ENCODE results near the gene PLCH1. TPM values are rescaled to one million over a fixed set of nuclear protein-coding genes. Genes with fewer than 3 reads are reported as not detected.

PLCH1 gene
- total RNA-seq, 1 experiment from 2014 or later = 3.8 TPM

DNA sequence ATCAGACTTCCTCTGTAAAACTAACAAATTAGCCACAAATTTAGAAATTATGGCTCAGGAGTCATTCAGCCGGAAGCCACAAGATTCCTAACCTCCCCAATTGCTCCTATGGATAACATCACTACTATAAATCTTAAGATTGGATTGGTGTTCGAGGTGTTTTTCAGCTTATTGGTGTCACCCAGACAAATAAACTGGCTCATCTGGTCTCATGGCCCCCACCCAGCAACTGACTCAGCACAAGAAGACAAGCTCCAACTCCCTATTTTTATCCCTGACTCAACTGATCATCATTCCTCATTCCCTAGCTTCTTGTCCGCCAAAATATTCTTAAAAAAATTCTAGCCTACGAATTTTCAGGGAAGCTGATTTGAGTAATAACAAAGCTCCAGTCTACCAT, 316.3 kb downstream of the PLCH1 start:
- Histone ChIP-seq H3K79me2 (ENCODE audit: insufficient read depth, low read length) (no peaks in the 10 kb centered on the region), H3K9me3 (ENCODE audit: control insufficient read depth in 1 of 2, insufficient read depth in 1 of 2, low read depth in 1 of 2, low read length in 2 of 2) (peaks cover 0 to 4% of the 10 kb centered on the region in 2 experiments; a peak in 1 of 4 replicates), H3K27ac (ENCODE audit: low read depth, low read length) (no peak overlapping the region), H4K20me1 (ENCODE audit: insufficient read depth) (no peaks in the 10 kb centered on the region), H3K9ac (ENCODE audit: low read length) (no peak overlapping the region), H3K9me2 (ENCODE audit: insufficient read depth) (no peaks in the 10 kb centered on the region), H3K4me3 (replicated peaks in 1 of 2; ENCODE audit: low read depth in 1 of 2, low read length in 2 of 2) (no peak overlapping the region), H3K36me3 (ENCODE audit: control insufficient read depth in 1 of 2, insufficient read depth in 2 of 2, low read length in 2 of 2) (no peaks in the 10 kb centered on the region), H3K4me1 (ENCODE audit: control insufficient read depth in 1 of 2, insufficient read depth in 2 of 2, low read length in 2 of 2) (no peaks in the 10 kb centered on the region), H3K27me3 (ENCODE audit: insufficient read depth, low read length) (no peaks in the 10 kb centered on the region), H2AFZ (ENCODE audit: low read depth, low read length, poor library complexity, severe bottlenecking) (no peak overlapping the region), H3K4me2 (ENCODE audit: low read length) (no peak overlapping the region)
- BruUV-seq (replicated peaks) = no TSS peak
- POLR2A ChIA-PET = no interaction called here
- CTCF ChIA-PET = no interaction called here
- DNase-seq (ENCODE audit: low read depth, low spot score) (no peak), ATAC-seq (no peak)
- intact Hi-C loops (cut with micrococcal nuclease) = no loop called here
- RAD21 ChIA-PET (ENCODE audit: low non-redundant PET in 1 of 2, low total read pairs in 2 of 2, uncharacterized antibody in 2 of 2, unreplicated experiment in 2 of 2) = no interaction called here
- TF ChIP-seq ZFX (IDR thresholded peaks at IDR 0.05) (no peak), EGR1 (IDR thresholded peaks at IDR 0.05; ENCODE audit: low read depth) (no peak), JUND (IDR thresholded peaks at IDR 0.05) (no peak), FOSL1 (IDR thresholded peaks at IDR 0.05; ENCODE audit: low read depth) (no peak), MAX (IDR thresholded peaks at IDR 0.05) (no peak), POLR2A (IDR thresholded peaks at IDR 0.05; ENCODE audit: borderline replicate concordance, extremely low read depth, insufficient read depth, insufficient read length) (no peak), CBX3 (IDR thresholded peaks at IDR 0.05; ENCODE audit: low read depth) (no peak), EZH2phosphoT487 (IDR thresholded peaks at IDR 0.05; ENCODE audit: borderline replicate concordance) (no peak), TCF7L2 (IDR thresholded peaks at IDR 0.05; ENCODE audit: borderline replicate concordance, extremely low read depth, insufficient read depth, insufficient read length) (no peak), YY1 (IDR thresholded peaks at IDR 0.05; ENCODE audit: extremely low read depth, insufficient replicate concordance, low read depth, low read length) (no peak), REST (IDR thresholded peaks at IDR 0.05; ENCODE audit: low read depth) (no peak), ELF1 (IDR thresholded peaks at IDR 0.05; ENCODE audit: borderline replicate concordance, low read depth) (no peak)
- TF ChIP-seq, protein P1, sequence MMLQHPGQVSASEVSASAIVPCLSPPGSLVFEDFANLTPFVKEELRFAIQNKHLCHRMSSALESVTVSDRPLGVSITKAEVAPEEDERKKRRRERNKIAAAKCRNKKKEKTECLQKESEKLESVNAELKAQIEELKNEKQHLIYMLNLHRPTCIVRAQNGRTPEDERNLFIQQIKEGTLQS (IDR thresholded peaks at IDR 0.05) = no peak
